ENCODE measurements around the gene PLSCR3.
"Not testable (repeated sequence)": the region's sequence is repeated elsewhere in the genome, so short reads cannot be mapped to it uniquely, and the experiment has no call there.

Gene PLSCR3

GRCh38 chr17:7379134-7379533 is 15.2 kb downstream of the PLSCR3 start:
- DNase-seq, result no peak

DNA sequence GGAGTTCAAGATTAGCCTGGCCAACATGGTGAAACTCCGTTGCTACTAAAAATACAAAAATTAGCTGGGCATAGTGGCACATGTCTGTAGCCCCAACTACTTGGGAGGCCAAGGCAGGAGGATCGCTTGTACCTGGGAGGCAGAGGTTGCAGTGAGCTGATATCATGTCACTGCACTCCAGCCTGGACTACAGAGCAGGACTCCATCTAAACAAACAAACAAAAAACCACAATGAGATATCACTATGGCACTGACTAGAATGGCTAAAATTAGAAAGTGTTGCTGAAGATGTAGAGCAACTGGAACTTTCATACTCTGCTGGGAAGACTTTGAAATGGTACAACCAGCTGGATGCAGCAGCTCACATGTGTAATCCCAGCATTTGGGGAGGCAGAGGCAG is 20.0 kb downstream of the PLSCR3 start:
- DNase-seq, result no peak

GRCh38 chr17:7370853-7371252 is 23.5 kb downstream of the PLSCR3 start:
- DNase-seq, result no peak

- DNase-seq, result no peak
These were observed 24.5 kb downstream of the PLSCR3 start for GRCh38 chr17:7369825-7370224.

- DNase-seq, result not testable (repeated sequence)
These were observed 25.7 kb downstream of the PLSCR3 start for GRCh38 chr17:7368599-7368994.

GRCh38 chr17:7367918-7368598 is 26.3 kb downstream of the PLSCR3 start:
- no peak for DNase-seq

GRCh38 chr17:7367083-7367482 is 27.2 kb downstream of the PLSCR3 start:
- DNase-seq, result no peak

DNA sequence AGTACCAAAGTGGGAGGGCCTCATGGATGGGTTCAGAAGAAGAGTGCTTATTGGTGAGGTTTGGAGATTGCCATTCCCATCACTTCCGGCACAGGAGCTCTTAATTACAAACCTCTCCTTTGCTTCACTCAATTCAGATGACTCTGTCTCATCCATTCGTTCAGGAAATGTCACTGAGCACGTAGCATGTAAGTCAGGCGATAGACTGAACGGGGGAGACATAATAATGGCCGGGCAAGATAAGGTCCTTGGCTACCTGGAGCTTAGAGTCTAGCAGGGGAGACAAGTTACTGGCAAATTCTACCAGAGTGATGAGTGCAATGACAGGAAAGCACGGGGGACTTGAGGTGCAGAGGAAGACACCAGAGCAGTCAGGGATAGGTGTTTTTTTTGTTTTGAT is 28.4 kb downstream of the PLSCR3 start:
- not testable (repeated sequence) for DNase-seq

- no peak for DNase-seq
These were observed 31.0 kb downstream of the PLSCR3 start for GRCh38 chr17:7363311-7363710.

- DNase-seq, result no peak
These were observed 32.4 kb downstream of the PLSCR3 start for GRCh38 chr17:7361906-7362305.

- DNase-seq, result no peak
These were observed 36.9 kb downstream of the PLSCR3 start for GRCh38 chr17:7357381-7357780.

- DNase-seq, result no peak
These were observed 37.6 kb downstream of the PLSCR3 start for GRCh38 chr17:7356756-7357155.

DNA sequence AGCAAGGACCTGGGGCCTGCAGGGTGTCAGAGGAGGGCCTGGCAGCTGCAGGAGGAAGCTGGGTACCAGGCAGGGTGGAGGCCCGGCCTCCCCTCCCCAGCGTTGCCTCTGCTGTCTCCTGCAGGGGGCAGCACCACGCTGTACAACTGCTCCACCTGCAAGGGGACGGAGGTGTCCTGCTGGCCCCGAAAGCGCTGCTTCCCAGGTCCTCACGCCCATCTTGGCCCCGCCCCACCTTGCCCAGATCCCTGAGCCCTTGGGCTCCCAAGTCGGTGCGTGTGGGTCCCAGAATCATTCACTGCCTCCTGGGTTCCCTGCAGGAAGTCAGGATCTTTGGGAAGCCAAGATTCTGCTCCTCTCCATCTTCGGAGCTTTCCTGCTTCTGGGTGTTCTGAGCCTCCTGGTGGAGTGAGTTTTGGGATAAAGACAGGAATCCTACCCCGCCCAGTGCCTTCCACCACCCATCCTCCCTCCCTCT is 38.2 kb downstream of the PLSCR3 start:
- DNase-seq, result peak; percentile 49 to 81 (median 71)

DNA sequence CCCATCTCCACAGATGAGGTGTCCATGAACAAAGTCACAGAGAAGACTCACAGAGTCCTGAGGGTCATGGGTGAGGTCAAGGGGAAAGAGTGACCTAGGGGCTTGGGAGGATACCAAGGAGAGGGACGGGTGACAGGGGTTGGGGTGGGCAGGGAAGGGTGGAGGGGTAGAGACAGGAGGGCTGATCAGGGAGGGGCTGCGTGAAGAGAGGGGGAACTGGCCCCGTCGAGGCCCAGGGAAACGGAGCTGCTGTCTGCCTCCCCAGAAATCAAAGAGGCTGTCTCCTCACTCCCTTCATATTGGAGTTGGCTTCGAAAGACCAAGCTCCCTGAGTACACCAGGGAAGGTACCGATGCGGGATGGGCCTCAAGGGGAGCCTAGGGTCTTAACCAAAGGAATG is 38.8 kb downstream of the PLSCR3 start:
- no peak for DNase-seq

GRCh38 chr17:7355053-7355452 is 39.3 kb downstream of the PLSCR3 start, which contains the start of gene TMEM95:
Gene TMEM95, plus strand, starts transcription at chr17:7355156. Its CDS starts 49 bp downstream, at chr17:7355205.
- DNase-seq, result no peak

DNA sequence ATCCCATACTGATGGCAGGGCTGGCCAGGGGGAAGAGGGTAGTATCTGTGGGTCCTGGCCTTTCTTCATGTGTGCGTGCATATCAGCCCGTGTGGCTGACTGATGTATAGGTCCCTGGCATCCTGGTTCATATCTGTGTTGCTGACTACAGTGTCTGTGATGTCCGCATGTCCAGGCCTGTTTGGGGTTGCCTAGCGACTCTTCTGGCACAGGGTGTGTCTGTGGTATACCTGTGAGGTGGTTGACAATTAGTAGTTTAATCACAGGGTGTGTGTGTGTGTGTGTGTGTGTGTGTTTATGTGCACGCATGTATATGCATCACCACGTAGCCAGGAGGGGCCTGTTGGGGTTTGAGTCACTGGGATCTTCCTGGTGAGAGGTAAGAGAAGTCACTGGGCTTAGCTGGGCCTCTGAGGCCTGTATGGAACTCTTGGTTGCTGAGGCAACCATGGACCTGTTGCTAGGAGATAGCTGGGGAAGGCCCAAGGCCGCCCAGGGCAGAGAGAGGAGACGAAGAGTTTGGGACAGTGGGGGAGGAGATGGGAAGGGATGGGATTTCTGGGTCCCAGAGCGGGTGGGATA is 40.0 kb downstream of the PLSCR3 start:
- no peak for DNase-seq

DNA sequence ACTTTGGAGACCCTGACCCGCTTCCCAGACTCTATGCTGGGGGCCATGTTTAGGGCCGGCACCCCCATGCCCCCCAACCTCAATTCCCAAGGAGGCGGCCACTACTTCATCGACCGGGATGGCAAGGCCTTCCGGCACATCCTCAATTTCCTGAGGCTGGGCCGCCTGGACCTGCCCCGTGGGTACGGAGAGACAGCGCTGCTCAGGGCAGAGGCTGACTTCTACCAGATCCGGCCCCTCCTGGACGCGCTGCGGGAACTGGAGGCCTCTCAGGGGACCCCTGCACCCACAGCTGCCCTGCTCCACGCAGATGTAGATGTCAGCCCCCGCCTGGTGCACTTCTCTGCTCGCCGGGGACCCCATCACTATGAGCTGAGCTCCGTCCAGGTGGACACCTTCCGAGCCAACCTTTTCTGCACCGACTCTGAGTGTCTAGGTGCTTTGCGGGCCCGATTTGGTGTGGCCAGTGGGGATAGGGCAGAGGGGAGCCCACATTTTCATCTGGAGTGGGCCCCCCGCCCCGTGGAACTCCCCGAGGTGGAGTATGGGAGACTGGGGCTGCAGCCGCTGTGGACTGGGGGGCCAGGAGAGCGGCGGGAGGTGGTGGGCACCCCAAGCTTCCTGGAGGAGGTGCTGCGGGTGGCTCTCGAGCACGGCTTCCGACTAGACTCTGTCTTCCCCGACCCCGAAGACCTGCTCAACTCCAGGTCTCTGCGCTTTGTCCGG is 41.3 kb downstream of the PLSCR3 start:
- DNase-seq, result no peak

DNA sequence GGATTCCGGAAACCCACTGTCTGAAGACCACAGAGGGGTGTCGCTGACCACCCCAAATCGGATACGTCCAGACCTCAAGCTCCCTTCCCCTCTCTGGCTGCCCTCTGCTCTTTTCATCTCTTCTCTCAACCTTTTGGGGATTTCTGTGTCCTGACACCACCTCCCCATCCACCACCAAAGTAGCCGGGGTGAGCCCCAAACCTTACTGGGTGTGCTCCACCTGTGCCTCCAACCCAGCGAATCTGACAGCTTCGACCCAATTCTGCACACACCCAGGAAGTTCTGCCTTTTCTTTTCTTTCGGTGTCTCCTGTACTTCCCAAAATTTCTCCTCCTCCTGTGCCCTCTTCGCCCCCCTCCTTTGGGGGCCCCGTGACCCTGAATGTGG is 41.8 kb downstream of the PLSCR3 start:
- no peak for DNase-seq

DNA sequence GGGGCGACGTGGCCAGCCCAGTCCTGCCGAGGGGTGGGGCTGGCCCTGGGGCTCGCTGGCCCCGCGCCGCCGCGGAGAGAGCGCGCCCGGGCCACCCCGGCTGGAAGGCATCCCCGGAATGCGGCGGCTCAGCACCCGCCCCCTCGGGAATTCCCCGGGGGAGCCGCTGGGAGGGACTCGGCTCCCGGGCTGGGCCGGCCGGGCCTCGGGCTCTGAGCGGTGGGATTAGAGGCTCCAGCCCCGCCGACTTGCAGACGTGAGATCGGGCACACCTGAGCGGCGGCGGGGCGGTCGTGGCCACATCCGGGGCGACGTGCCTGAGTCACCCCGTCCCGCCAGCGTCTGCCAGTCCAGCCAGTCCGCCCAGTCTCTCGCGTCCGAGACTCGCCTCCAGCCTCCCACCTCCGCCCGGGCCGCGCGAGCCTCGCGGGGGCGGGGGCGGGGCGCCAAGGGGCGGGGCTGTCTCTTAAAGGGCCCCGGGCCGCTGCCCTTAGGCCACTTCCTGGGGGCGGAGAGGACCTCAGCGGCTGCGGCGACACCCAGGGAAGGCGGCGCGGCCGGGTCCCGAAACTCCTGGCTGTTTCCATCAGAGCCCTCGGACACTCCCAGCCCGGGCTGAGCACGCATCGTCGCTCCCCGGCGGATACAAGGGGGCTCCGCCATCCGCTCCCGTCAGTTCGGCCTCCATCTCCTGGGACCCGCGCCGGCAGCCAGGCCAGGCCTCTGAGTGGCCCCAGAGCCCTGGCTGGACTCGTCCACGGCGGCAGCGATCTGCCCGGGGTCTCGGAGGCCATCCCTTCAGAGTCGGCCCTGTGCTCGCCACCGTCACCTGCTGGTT is 42.4 kb downstream of the PLSCR3 start, which contains the start of gene KCTD11:
KCTD11 (plus strand) TSS at position 498 of the 838 bp plus-strand sequence.
- DNase-seq, result peak in 3 of 4 experiments; percentile 28 to 57 (median 41)

DNA sequence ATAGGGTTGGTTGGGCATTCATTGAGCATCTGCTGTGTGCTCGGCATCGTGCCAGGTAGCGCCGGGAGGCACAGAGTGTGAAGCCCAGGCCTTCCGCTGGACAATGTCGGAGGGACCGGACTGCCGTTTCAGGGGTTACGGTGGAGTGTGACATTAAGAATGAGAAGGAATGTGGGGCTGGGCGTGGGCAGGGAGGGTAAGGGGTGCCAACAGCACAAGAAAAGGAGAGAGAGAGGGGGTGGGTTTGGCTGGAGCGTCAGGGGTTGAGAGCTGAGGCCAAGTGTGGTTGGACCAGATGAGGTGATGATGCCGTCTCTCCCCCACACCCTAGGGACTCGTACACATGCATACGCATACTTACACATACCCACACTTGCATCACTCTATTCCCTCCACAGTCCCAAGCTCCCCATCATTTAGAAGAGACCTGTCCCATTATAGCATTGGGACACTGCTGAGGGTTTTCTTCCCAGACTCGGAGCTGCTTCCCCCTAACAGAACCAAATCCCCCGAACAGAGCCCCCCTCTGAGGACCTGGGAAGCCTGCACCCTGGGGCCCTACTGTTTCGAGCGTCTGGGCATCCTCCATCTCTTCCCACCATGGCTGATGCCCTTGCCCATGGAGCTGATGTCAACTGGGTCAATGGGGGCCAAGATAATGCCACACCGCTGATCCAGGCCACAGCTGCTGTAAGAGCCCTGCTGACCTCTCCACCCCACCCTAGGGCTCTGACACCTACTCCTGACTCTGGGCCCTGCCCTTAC is 45.7 kb downstream of the PLSCR3 start:
- DNase-seq, result no peak

DNA sequence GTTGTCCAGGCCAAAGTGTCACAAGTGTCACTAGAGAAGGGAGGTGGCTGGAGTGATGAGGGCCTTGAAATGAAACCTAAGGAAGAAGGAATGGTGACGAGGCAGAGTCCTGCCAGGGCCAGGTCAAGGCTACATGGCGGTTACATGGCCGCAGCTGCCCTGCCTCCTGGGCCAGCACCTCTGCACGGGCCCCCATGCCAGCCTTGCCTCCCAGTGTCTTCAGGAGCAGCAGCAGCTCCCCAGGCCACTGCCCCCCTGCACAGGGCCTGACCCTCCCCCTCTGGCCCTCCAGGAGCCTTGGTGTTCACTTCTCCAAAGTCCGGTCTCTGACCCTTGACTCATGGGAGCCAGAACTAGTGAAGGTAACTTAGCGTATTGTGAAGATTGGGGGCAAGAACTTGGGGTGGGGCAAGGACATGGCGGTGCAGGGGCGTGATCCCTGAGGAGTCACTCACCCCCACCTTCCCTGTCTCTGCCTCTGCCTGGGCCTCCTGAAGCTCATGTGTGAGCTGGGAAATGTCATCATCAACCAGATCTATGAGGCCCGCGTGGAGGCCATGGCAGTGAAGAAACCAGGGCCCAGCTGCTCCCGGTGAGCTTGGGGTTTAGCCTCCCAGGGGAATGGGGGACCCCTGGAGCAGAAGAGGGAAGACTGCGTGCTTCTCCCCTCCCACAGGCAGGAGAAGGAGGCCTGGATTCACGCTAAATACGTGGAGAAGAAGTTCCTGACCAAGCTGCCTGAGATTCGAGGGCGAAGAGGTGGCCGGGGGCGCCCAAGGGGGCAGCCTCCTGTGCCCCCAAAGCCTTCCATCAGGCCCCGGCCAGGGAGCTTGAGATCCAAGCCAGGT is 46.5 kb downstream of the PLSCR3 start:
- DNase-seq, result no peak
